Neutrophil (primary cell): ENCODE data around the gene SNRPD3.

Experiments used
- H3K27ac ChIP-seq: fragments of 200-600 bp; sonication (generic); 2 replicates; pipeline ENCODE4 v1.5.1; 2016; ENCODE audit warnings: mild to moderate bottlenecking, moderate library complexity
- H3K27me3 ChIP-seq: fragments of 200-600 bp; sonication (generic); 2 replicates; pipeline ENCODE4 v1.6.0; 2016; ENCODE audit warnings: mild to moderate bottlenecking
- H3K36me3 ChIP-seq: fragments of 200-600 bp; sonication (generic); 2 replicates; pipeline ENCODE4 v1.5.1; 2017
- H3K4me1 ChIP-seq, 2 experiments: fragments of 200-600 bp in 1 of 2; sonication (generic) in 1 of 2; 1 replicate in 1 of 2; 2 replicates in 1 of 2; pipeline versions ENCODE4 v1.5.1 to v1.6.1; 2013 to 2016; ENCODE audit warnings: low read depth in 1 of 2, low read length in 1 of 2, mild to moderate bottlenecking in 1 of 2, moderate library complexity in 1 of 2; ENCODE audit not compliant: control insufficient read depth in 1 of 2, insufficient read depth in 1 of 2
- H3K4me3 ChIP-seq, 2 experiments: fragments of 200-600 bp in 1 of 2; sonication (generic) in 1 of 2; 1 replicate in 1 of 2; 2 replicates in 1 of 2; pipeline ENCODE4 v1.5.1; 2013 to 2016; ENCODE audit warnings: low read depth in 1 of 2, low read length in 1 of 2, mild to moderate bottlenecking in 1 of 2, moderate library complexity in 1 of 2
- H3K9me3 ChIP-seq: fragments of 200-600 bp; sonication (generic); 2 replicates; pipeline ENCODE4 v1.5.1; 2016
- CTCF ChIP-seq: fragments of 200-600 bp; sonication (generic); IDR thresholded peaks from 2 replicates; pipeline ENCODE4 v1.5.1; 2016; ENCODE audit warnings: antibody characterized with exemption

SNRPD3 gene

DNA sequence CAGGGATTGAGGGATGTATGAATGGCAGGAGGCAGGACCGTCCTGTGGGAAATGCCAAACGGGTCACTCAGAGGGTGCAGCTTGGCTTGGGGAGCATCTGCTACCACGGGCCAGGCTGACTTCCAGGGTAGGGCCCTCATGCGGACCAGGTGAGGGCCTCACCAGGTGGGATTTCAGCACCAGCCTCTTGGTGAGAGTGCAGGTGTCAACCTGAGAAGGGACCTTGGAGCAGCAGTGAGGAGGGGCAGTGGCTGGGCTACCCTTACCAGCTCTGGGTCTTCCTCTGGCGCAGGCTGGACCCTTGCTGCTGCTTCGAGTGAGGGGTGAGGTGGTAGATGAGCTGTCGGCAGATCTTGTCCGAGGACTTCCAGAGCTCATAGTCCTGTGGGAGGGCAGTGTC is 32.1 kb downstream of the SNRPD3 start:
- no peak overlapping the region for H3K4me3 ChIP-seq
- H3K27ac ChIP-seq, result no peak overlapping the region
- no peak for TF ChIP-seq CTCF
- H3K27me3 ChIP-seq, result peaks cover 7% of the 10 kb centered on the region
- H3K36me3 ChIP-seq, result peaks cover 32% of the 10 kb centered on the region
- H3K4me1 ChIP-seq, result peaks cover 6 to 9% of the 10 kb centered on the region in 2 experiments
- H3K9me3 ChIP-seq, result no peaks in the 10 kb centered on the region

- no peak overlapping the region for H3K27ac ChIP-seq
- H3K4me3 ChIP-seq, result no peak overlapping the region
- H3K4me1 ChIP-seq, result peaks cover 10 to 13% of the 10 kb centered on the region in 2 experiments
- TF ChIP-seq CTCF, result no peak
- H3K36me3 ChIP-seq, result peaks cover 32% of the 10 kb centered on the region
- no peaks in the 10 kb centered on the region for H3K9me3 ChIP-seq
- peaks cover 7% of the 10 kb centered on the region for H3K27me3 ChIP-seq
Observed at GRCh38 chr22:24588381-24588756, 32.6 kb downstream of the SNRPD3 start.

- peaks cover 10 to 14% of the 10 kb centered on the region in 2 experiments for H3K4me1 ChIP-seq
- peaks cover 32% of the 10 kb centered on the region for H3K36me3 ChIP-seq
- no peak overlapping the region for H3K27ac ChIP-seq
- H3K27me3 ChIP-seq, result peaks cover 7% of the 10 kb centered on the region
- no peak for TF ChIP-seq CTCF
- H3K4me3 ChIP-seq, result no peak overlapping the region
- H3K9me3 ChIP-seq, result no peaks in the 10 kb centered on the region
Observed at GRCh38 chr22:24588757-24589481, 33.1 kb downstream of the SNRPD3 start.

DNA sequence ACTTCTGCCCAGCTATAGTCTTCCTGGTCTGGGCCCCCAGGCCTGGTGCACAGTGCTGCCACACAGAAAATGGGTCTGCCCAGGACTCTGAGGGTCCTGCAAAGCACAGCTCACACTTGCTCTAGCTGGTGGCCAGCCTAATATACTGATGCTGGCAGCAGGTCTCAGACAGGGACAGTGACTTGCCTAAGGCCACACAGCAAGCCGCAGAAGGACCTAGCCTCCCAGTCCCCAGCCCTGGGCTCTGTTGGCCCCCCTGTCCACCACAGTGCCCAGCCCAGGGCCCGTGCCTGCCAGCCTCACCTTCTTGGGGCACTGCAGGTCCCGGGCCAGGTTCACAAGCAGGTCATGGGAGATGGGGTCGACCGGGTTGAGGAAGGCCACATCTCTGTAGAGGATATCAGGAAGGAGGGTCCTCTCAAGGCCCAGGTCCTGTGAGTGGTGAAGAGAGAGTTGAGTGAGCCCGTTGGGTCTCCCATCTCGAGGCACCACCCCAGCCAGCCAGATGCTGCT is 33.8 kb downstream of the SNRPD3 start:
- peaks cover 7% of the 10 kb centered on the region for H3K27me3 ChIP-seq
- peaks cover 32% of the 10 kb centered on the region for H3K36me3 ChIP-seq
- no peak overlapping the region for H3K4me3 ChIP-seq
- H3K4me1 ChIP-seq, result peaks cover 10 to 14% of the 10 kb centered on the region in 2 experiments
- no peak for TF ChIP-seq CTCF
- no peak overlapping the region for H3K27ac ChIP-seq
- no peaks in the 10 kb centered on the region for H3K9me3 ChIP-seq

- peaks cover 7% of the 10 kb centered on the region for H3K27me3 ChIP-seq
- no peaks in the 10 kb centered on the region for H3K9me3 ChIP-seq
- no peak for TF ChIP-seq CTCF
- peaks cover 10 to 14% of the 10 kb centered on the region in 2 experiments for H3K4me1 ChIP-seq
- H3K4me3 ChIP-seq, result no peak overlapping the region
- H3K36me3 ChIP-seq, result peaks cover 30% of the 10 kb centered on the region
- H3K27ac ChIP-seq, result no peak overlapping the region
Observed at GRCh38 chr22:24590596-24591173, 34.9 kb downstream of the SNRPD3 start.
